Astrocyte of the spinal cord (primary cell): ENCODE results near the gene WDR86.

Source experiments
- DNase-seq: peaks from one replicate; pipeline ENCODE4 v3.0.0; 2011; ENCODE audit warnings: low read depth, low spot score
- H3K4me3 ChIP-seq: 2 replicates; pipeline ENCODE4 v1.5.1; 2011; ENCODE audit warnings: low read depth, mild to moderate bottlenecking, low read length, moderate library complexity
- in situ Hi-C: cut with HindIII; loops from 2 replicates; pipeline ENCODE4 v1.10.0; 2017; ENCODE audit warnings: low sequenced_read_pairs
- TF ChIP-seq, protein P1 (sequence below): IDR thresholded peaks from 2 replicates; pipeline ENCODE4 v1.5.1; 2012; ENCODE audit warnings: low read depth, mild to moderate bottlenecking, low read length, inconsistent platforms

The WDR86 gene

DNA sequence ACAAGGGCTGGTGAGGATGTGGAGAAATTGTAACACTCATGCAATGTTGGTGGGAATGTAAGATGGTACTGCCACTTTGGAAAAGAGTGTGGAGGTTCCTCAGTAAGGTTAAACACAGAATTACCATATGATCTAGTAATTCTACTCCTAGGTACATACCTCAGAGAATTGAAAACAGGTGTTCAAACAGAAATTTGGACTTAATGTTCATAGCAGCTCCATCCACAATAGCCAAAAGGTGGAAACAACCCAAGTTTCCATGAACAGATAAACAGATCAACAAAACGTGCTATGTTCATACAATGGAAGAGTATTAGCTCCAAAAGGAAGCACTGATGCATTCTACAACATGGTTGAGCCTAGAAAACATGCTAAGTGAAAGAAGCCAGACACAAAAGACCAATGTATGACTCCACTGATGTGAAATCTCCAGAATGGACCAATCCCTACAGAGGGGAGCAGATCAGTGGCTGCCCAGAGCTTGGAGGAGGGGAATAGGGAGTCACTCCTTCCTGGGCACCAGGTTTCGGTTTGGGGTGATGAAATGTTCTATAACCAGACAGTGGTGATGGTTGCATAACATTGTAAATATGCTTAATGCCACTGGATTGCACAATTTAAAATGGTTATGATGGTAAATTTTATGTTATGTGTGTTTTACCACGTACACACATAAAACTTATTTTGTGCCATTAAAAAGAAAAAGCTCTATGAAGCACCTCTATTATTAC lies 5.7 kb upstream of the WDR86 start:
- no peak overlapping the region for H3K4me3 ChIP-seq
- TF ChIP-seq, protein P1, sequence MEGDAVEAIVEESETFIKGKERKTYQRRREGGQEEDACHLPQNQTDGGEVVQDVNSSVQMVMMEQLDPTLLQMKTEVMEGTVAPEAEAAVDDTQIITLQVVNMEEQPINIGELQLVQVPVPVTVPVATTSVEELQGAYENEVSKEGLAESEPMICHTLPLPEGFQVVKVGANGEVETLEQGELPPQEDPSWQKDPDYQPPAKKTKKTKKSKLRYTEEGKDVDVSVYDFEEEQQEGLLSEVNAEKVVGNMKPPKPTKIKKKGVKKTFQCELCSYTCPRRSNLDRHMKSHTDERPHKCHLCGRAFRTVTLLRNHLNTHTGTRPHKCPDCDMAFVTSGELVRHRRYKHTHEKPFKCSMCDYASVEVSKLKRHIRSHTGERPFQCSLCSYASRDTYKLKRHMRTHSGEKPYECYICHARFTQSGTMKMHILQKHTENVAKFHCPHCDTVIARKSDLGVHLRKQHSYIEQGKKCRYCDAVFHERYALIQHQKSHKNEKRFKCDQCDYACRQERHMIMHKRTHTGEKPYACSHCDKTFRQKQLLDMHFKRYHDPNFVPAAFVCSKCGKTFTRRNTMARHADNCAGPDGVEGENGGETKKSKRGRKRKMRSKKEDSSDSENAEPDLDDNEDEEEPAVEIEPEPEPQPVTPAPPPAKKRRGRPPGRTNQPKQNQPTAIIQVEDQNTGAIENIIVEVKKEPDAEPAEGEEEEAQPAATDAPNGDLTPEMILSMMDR, result no peak
- in situ Hi-C loops, result no loop called here
- no peak for DNase-seq

DNA sequence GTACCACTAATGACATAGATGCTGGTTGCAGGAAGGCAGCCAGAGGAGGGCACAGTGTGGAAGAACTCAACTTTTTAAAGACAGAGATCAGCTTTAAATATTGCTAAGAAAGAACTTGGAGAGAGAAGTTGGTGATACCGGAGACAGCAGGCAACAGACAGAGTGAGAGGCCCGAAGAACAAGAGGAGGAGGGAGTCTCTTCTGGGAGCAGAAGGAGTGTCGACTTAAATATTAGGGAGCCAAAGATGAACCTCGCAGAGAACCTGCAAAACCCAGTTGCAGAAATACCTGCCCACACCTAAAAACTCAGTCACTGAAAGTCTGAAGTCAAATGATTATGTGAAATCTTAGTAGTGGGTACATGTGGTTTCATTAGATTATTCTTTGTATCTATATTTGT lies 3.4 kb upstream of the WDR86 start:
- in situ Hi-C loops, result no loop called here
- TF ChIP-seq, protein P1, result no peak
- DNase-seq, result no peak
- H3K4me3 ChIP-seq, result no peak overlapping the region

DNA sequence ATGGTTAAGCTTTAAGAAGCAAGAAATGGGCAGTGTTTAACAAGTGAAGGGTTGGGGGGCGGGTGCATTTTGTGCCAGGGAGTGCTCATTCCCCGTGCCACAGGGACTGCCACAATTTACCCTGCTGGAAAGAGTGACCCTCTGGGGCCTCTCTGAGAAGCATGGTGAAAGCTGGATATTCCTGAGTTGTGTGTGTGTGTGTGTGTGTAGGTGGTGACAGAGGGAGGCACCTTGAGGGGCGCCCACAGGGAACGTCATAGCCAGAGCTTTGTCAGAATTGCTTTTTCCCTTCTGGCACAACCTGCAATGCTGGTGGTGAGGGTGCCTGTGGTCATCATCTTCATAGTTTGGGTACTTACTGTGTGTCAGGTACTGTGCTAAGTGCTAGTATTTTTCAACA lies 2.5 kb upstream of the WDR86 start:
- TF ChIP-seq, protein P1, result no peak
- in situ Hi-C loops, result no loop called here

DNA sequence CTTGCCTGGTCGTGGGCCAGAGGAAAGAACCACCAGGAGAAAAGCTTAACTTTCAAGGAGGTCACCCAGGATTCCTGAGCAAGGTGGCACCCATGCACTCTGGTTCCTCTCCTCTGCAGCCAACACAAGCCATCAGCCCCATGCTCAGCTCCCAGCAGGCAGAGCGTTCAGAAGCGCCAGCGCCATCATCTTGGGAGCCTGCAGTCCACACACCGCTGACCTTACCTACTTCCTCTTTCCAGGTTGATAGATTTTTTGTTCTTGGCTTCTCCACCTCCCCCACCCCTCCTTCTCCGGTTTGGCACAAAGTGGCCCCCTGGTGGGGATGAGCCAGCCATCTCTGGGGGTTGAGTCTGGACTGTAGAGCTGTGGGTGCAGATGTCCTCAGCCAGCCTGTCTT lies 1.7 kb upstream of the WDR86 start:
- H3K4me3 ChIP-seq, result no peak overlapping the region
- TF ChIP-seq, protein P1, result no peak
- no peak for DNase-seq
- in situ Hi-C loops, result no loop called here

More for the DNA sequence above, 2.5 kb upstream of the WDR86 start:
- no peak for DNase-seq
- no peak overlapping the region for H3K4me3 ChIP-seq

DNA sequence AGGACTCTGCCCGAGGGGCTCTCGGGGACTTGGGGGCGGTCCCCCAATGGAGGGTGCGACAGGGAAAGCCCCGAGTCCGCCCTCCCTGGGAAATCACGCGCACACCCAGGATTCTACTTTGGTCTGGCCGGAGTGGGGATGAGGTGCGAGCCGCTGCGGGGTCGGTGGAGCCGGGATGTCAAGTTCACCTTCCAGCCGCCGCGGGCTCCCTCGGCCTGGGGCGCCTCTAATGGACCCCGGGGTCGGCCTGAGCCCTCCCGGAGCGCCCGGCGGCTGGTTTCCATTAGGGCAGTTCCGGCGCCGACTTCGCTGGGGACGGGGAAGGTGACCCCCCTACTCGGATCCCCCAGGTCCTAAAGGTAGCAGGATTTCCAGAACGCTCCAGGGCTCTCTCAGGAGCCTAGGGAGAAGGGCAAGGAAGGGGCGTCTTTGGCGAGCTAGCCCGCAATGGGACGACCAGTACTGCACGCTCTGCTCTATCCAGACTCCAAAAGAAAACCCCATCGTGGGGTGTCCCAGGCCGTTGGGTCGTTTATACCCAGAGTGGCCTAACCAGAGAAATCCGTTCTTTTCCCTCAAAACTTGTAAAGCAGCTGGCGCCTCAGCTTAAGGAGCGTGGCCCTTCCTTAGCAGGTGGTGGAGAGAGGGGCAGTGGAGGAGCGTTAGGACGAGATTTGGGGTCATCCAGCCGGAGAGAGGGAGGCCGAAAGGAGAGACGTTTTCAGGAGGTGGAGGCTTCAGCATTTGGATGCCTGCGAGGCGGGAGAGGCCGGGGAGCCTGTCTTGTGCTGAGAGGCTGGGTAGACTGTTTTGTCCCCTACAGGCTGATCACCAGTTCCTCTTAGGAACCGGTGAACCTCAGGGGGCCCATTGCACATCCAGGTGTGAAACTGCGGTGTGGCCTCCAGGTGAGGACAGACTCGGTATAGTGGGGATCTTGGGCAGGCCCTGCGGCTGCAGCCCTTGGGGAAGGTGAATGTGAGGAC lies 860 bp upstream of the WDR86 start:
- DNase-seq, result no peak
- TF ChIP-seq, protein P1, result no peak
- in situ Hi-C loops, result no loop called here
- peak overlapping the region; percentile 41 for H3K4me3 ChIP-seq

DNA sequence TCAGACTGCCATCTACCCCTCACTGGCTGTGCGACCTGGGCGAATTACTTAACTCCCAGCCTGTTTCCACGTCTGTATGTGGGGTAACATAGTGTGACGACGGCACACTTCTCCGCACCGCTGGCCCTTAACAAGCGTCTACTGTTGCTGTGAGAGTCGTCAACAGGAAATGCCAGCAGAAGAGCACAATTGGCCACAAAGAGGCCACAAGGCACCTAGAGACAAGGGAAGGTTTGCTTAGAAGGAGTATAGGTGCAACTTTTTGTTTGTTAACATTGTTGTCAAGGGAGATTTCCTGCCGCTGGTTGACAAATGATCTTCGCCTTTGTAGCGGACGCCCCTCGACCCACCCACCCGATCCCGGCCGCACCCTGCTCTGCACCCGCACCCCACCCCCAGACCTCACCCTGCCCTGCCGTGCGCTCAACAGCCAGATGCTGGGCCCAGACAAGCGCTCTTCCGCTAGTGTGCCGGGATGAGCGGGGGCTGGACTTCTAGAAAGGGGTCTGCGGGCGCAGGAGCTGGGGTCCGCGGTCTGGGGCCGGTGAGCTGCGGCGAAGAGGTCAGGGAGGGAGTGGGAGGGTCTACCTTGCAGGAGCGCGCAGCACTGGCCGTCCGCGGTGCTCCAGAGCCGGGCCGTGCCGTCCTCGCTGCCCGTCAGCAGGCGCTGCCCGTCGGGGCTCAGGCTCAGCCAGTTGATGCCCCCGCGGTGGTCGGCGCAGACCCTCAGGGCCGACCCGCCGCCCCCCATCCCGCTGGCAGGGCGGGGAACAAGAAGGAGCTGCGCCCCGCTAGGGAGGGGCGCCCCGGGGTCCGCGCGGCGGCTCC lies 785 bp downstream of the WDR86 start:
- no peak for DNase-seq
- in situ Hi-C loops, result no loop called here
- TF ChIP-seq, protein P1, result no peak
- H3K4me3 ChIP-seq, result peak overlapping the region; percentile 41
